Hepatocyte (in vitro differentiated cells): ENCODE data around the gene ITPR3. TPM values are rescaled to one million over a fixed set of nuclear protein-coding genes. Genes with fewer than 3 reads are reported as not detected.

Experiments used
- DNase-seq: peaks from one replicate; pipeline ENCODE4 v3.0.0-alpha.2; 2016; ENCODE audit warnings: low spot score
- H2AFZ ChIP-seq: fragments of 200-600 bp; sonication (generic); 2 replicates; pipeline ENCODE4 v1.6.0; 2016; ENCODE audit warnings: antibody characterized with exemption, mild to moderate bottlenecking
- H3K27ac ChIP-seq: fragments of 200-600 bp; sonication (generic); 2 replicates; pipeline ENCODE4 v1.5.1; 2016; ENCODE audit warnings: mild to moderate bottlenecking
- H3K27me3 ChIP-seq: fragments of 200-600 bp; sonication (generic); 2 replicates; pipeline ENCODE4 v1.6.1; 2016
- H3K36me3 ChIP-seq: fragments of 200-600 bp; sonication (generic); replicated peaks from 2 replicates; pipeline ENCODE4 v1.5.1; 2016; ENCODE audit warnings: low read depth; ENCODE audit not compliant: insufficient read depth
- H3K4me1 ChIP-seq: fragments of 200-600 bp; sonication (generic); 2 replicates; pipeline ENCODE4 v1.5.1; 2016; ENCODE audit warnings: mild to moderate bottlenecking, moderate library complexity; ENCODE audit not compliant: insufficient read depth
- H3K4me2 ChIP-seq: fragments of 200-600 bp; sonication (generic); 2 replicates; pipeline ENCODE4 v1.6.0; 2016
- H3K4me3 ChIP-seq: fragments of 200-600 bp; sonication (generic); 2 replicates; pipeline ENCODE4 v1.5.1; 2016; ENCODE audit warnings: mild to moderate bottlenecking
- H3K79me2 ChIP-seq: fragments of 200-600 bp; sonication (generic); 2 replicates; pipeline ENCODE4 v1.6.0; 2017; ENCODE audit warnings: mild to moderate bottlenecking
- H3K9me2 ChIP-seq: fragments of 200-600 bp; sonication (generic); replicated peaks from 2 replicates; pipeline ENCODE4 v1.6.0; 2017; ENCODE audit warnings: mild to moderate bottlenecking; ENCODE audit not compliant: insufficient read depth
- H3K9me3 ChIP-seq: fragments of 200-600 bp; sonication (generic); 2 replicates; pipeline ENCODE4 v1.5.1; 2016; ENCODE audit warnings: low read depth, mild to moderate bottlenecking
- H4K20me1 ChIP-seq: fragments of 200-600 bp; sonication (generic); 2 replicates; pipeline ENCODE4 v1.6.0; 2016; ENCODE audit warnings: mild to moderate bottlenecking; ENCODE audit not compliant: insufficient read depth, poor library complexity, severe bottlenecking
- CTCF ChIP-seq: fragments of 200-600 bp; sonication (generic); IDR thresholded peaks from 2 replicates; pipeline ENCODE4 v1.5.1; 2016; ENCODE audit warnings: antibody characterized with exemption, mild to moderate bottlenecking; ENCODE audit not compliant: poor library complexity
- EZH2 ChIP-seq: fragments of 200-600 bp; sonication (generic); IDR thresholded peaks from 2 replicates; pipeline ENCODE4 v1.6.1; 2016; ENCODE audit warnings: antibody characterized with exemption, mild to moderate bottlenecking, borderline replicate concordance
- EZH2phosphoT487 ChIP-seq: fragments of 200-600 bp; sonication (generic); IDR thresholded peaks from one replicate; pipeline ENCODE4 v1.6.1; 2018; ENCODE audit warnings: antibody characterized with exemption, mild to moderate bottlenecking, low read depth, moderate library complexity; ENCODE audit not compliant: unreplicated experiment, severe bottlenecking
- WGBS: methylation state at CpG from one replicate; pipeline ENCODE4 v1.1.6; 2016; ENCODE audit warnings: low lambda C conversion rate; ENCODE audit errors: missing lambda C conversion rate; 5-methylcytosine and 5-hydroxymethylcytosine counted together
- polyA plus RNA-seq: library from polyadenylated mRNA; unstranded; fragments of >200 nt; fragmentation: Nextera tagmentation; extraction: Ambion mirVana; gene quantifications from 2 replicates; pipeline ENCODE4 v1.2.1, GENCODE V29; 2016
- total RNA-seq: library from RNA; depleted of rRNA; stranded (reverse); fragments of >200 nt; gene quantifications from 2 replicates; pipeline ENCODE4 v1.2.3, GENCODE V29; 2014

Gene ITPR3
- total and polyA plus RNA-seq, 2 experiments from 2014 or later, result 16.5 to 39.6 TPM

- H3K79me2 ChIP-seq, result no peaks in the 10 kb centered on the region
- H3K9me3 ChIP-seq, result no peaks in the 10 kb centered on the region
- 78% methylated on average over 15 of the region's 17 CpGs for WGBS
- no peaks in the 10 kb centered on the region for H4K20me1 ChIP-seq
- no peaks in the 10 kb centered on the region for H3K9me2 ChIP-seq
- no peak overlapping the region for H3K4me3 ChIP-seq
- H3K27ac ChIP-seq, result peak overlapping the region; percentile 34
- H3K4me1 ChIP-seq, result no peaks in the 10 kb centered on the region
- H3K4me2 ChIP-seq, result no peak overlapping the region
- H3K36me3 ChIP-seq, result no peaks in the 10 kb centered on the region
- H2AFZ ChIP-seq, result no peak overlapping the region
- peak; percentile 60 for DNase-seq
- TF ChIP-seq EZH2, result no peak
- TF ChIP-seq CTCF, result no peak
- TF ChIP-seq EZH2phosphoT487, result no peak
- H3K27me3 ChIP-seq, result no peaks in the 10 kb centered on the region
Measured at GRCh38 chr6:33668914-33669313, 47.8 kb downstream of the ITPR3 start.

DNA sequence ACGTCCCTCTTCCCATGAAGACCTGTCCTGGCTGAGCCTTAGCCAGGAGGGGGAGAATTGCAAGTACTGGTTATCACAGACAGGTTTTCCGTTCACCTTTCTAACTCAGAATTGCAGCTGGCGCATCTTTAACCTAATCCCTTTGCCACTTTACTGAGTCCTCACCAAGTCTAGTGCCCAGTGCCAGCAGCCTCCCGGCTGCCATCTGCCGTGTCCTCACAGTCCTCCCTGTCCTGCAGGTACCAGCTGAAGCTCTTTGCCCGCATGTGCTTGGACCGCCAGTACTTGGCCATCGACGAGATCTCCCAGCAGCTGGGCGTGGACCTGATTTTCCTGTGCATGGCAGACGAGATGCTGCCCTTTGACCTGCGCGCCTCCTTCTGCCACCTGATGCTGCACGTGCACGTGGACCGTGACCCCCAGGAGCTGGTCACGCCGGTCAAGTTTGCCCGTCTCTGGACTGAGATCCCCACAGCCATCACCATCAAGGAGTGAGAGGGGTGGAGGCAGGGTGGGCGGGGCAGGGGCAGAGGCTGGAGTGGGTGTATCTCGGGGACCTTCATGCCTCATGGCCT lies 49.1 kb downstream of the ITPR3 start:
- no peaks in the 10 kb centered on the region for H3K79me2 ChIP-seq
- H3K9me3 ChIP-seq, result no peaks in the 10 kb centered on the region
- DNase-seq, result no peak
- no peaks in the 10 kb centered on the region for H3K36me3 ChIP-seq
- WGBS, result 90% methylated on average over 18 of the region's 21 CpGs
- H3K27ac ChIP-seq, result no peak overlapping the region
- H3K4me1 ChIP-seq, result no peaks in the 10 kb centered on the region
- no peak overlapping the region for H2AFZ ChIP-seq
- H3K4me2 ChIP-seq, result no peak overlapping the region
- no peaks in the 10 kb centered on the region for H3K27me3 ChIP-seq
- no peaks in the 10 kb centered on the region for H3K9me2 ChIP-seq
- H3K4me3 ChIP-seq, result no peak overlapping the region
- TF ChIP-seq CTCF (no peak), EZH2 (no peak), EZH2phosphoT487 (no peak)
- H4K20me1 ChIP-seq, result no peaks in the 10 kb centered on the region

GRCh38 chr6:33670971-33671743 lies 50.0 kb downstream of the ITPR3 start:
- H3K9me3 ChIP-seq, result no peaks in the 10 kb centered on the region
- no peaks in the 10 kb centered on the region for H4K20me1 ChIP-seq
- H3K9me2 ChIP-seq, result no peaks in the 10 kb centered on the region
- no peak overlapping the region for H3K4me2 ChIP-seq
- no peaks in the 10 kb centered on the region for H3K79me2 ChIP-seq
- no peak overlapping the region for H3K4me3 ChIP-seq
- H3K36me3 ChIP-seq, result no peaks in the 10 kb centered on the region
- TF ChIP-seq EZH2phosphoT487, result no peak
- TF ChIP-seq CTCF, result no peak
- H3K27me3 ChIP-seq, result no peaks in the 10 kb centered on the region
- no peak overlapping the region for H3K27ac ChIP-seq
- H3K4me1 ChIP-seq, result no peaks in the 10 kb centered on the region
- no peak for DNase-seq
- no peak overlapping the region for H2AFZ ChIP-seq
- WGBS, result 88% methylated on average over 15 of the region's 30 CpGs
